ENCODE data around the gene GSN. TPM values are rescaled to one million over a fixed set of nuclear protein-coding genes. Genes with fewer than 3 reads are reported as not detected.

Gene GSN
- total RNA-seq, 5 donors from 2014 or later (not counting 1 experiment from before 2014, with no cell fraction given): 6.3 to 8.8 (median 8.4) TPM

DNA sequence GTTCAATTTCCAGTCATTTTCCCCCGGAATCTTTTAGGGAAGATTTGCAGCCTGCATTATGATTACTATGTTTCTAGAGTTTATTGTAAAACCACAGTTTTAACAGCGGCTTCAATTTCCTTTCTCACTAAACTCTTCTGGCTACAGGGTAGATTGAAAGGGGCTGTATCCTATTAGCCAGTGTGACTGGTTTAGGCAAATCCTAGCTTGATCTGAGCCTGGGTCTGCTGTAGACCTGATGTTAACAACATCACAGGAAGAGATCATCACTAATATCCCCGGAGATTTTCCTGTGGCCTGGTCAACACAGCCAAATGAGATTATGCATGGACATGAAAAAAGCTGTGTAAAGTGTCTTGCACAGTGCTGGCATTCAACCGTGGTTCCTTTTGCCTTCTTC lies 68.7 kb downstream of the GSN start:
- Mint-ChIP-seq H3K4me3 (no peak overlapping the region), H3K27me3 (no peaks in the 10 kb centered on the region), H3K36me3 (peaks cover 37% of the 10 kb centered on the region), H3K27ac (no peak overlapping the region), H3K9me3 (no peaks in the 10 kb centered on the region), H3K4me1 (no peaks in the 10 kb centered on the region)
- no peak overlapping the region for H3K27ac ChIP-seq (ENCODE audit: low read length)
- no peak overlapping the region for H3K4me3 ChIP-seq (ENCODE audit: control insufficient read depth in 1 of 2, extremely low read depth in 1 of 2, low read length in 1 of 2)
- CTCF ChIA-PET: no interaction called here
- POLR2A ChIA-PET: interaction anchor here in 1 of 2 donors (0.8 kb wide), 1 partner anchor 211 kb away, joined by 4 read pairs; no protein-coding TSS in a partner anchor
- DNase-seq (no peak), ATAC-seq (replicated peaks in 1 of 4) (no peak)
- H3K4me1 ChIP-seq (ENCODE audit: control insufficient read depth in 1 of 2, extremely low read depth in 1 of 2, insufficient read depth in 2 of 2, low read length in 2 of 2): no peaks in the 10 kb centered on the region
- WGBS (ENCODE audit: insufficient coverage): no CpG with 5 or more reads among the region's 4 CpGs
- H3K27me3 ChIP-seq (replicated peaks in 1 of 2; ENCODE audit: control insufficient read depth in 2 of 2, extremely low read depth in 1 of 2, insufficient read depth in 2 of 2, low read length in 1 of 2): no peaks in the 10 kb centered on the region
- H3K9me3 ChIP-seq: no peaks in the 10 kb centered on the region
- peaks cover 4 to 28% of the 10 kb centered on the region in 2 donors for H3K36me3 ChIP-seq (ENCODE audit: control insufficient read depth in 2 of 2, extremely low read depth in 1 of 2, insufficient read depth in 1 of 2, low read length in 1 of 2)

DNA sequence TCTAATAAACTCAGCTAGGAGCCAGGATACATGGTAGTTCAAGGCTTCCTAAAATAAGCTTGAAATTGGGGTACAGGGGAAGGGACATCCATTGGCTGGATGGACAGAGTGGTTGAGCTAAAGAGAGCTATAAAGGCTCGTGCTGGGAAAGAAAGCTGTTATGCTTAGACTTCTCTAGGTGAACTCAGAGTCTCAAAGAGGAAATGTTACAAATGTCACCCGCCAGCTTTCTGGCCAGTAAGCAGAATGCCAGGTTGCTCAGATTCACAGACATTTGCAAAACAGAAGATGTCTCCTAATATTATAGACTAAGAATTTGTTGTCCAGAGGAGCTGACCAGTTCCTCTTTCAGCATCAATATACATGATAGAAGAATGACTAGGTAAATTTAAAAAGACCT lies 71.5 kb downstream of the GSN start:
- no peaks in the 10 kb centered on the region for H3K9me3 Mint-ChIP-seq
- Histone ChIP-seq H3K36me3 (ENCODE audit: control insufficient read depth in 2 of 2, extremely low read depth in 1 of 2, insufficient read depth in 1 of 2, low read length in 1 of 2) (peaks cover 0 to 42% of the 10 kb centered on the region in 2 donors), H3K27ac (ENCODE audit: low read length) (no peak overlapping the region), H3K4me1 (ENCODE audit: control insufficient read depth in 1 of 2, extremely low read depth in 1 of 2, insufficient read depth in 2 of 2, low read length in 2 of 2) (no peaks in the 10 kb centered on the region), H3K9me3 (no peaks in the 10 kb centered on the region), H3K27me3 (replicated peaks in 1 of 2; ENCODE audit: control insufficient read depth in 2 of 2, extremely low read depth in 1 of 2, insufficient read depth in 2 of 2, low read length in 1 of 2) (no peaks in the 10 kb centered on the region), H3K4me3 (ENCODE audit: control insufficient read depth in 1 of 2, extremely low read depth in 1 of 2, low read length in 1 of 2) (no peak overlapping the region)
- CTCF ChIA-PET: interaction anchor here in 1 of 2 donors (0.8 kb wide), 1 partner anchor 36 kb away, joined by 3 read pairs; no protein-coding TSS in a partner anchor
- H3K27me3 Mint-ChIP-seq: no peaks in the 10 kb centered on the region
- POLR2A ChIA-PET: no interaction called here
- DNase-seq (no peak), ATAC-seq (replicated peaks in 1 of 4) (no peak)
- H3K4me1 Mint-ChIP-seq: peaks cover 0 to under 1% (median 0%) of the 10 kb centered on the region in 3 donors
- 100% methylated on average over 1 of the region's 2 CpGs for WGBS (ENCODE audit: insufficient coverage)
- no peak overlapping the region for H3K27ac Mint-ChIP-seq
- H3K36me3 Mint-ChIP-seq: peaks cover 46% of the 10 kb centered on the region
- no peak overlapping the region for H3K4me3 Mint-ChIP-seq

DNA sequence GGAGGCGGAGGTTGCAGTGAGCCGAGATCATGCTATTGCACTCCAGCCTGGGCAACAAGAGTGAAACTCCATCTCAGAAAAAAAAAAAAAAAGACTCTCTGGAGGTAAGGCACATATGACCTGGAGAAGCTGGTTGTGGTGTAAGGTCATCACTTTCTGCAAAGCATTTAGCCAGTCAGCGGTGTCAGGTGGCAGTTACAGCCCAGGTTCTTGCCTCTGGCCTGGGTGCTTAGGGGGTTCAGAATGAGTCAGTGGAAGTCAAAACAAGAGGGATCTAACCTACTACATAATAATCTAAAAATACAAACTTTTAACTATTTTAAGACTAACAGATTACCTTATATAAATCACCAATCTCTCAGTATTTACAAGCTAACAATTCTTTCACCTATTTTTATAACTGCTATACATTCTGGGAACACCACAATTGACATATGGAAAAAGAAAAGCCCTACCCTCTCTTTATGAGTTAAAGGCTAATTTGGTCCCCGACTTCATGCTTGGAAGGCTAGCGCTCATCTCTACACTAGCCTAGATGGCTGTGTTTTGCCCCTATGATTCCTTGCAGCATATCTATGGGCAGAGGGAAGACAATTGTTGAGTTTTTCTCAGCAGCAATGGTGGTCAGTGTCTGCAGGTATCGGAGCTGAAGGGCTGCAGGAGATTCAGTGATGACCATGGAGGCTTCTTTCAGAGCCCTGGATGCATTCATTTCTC lies 72.9 kb downstream of the GSN start:
- H3K9me3 Mint-ChIP-seq: no peaks in the 10 kb centered on the region
- POLR2A ChIA-PET: interaction anchor here in 1 of 2 donors (0.6 kb wide), 1 partner anchor 28 kb away, joined by 4 read pairs; no protein-coding TSS in a partner anchor

DNA sequence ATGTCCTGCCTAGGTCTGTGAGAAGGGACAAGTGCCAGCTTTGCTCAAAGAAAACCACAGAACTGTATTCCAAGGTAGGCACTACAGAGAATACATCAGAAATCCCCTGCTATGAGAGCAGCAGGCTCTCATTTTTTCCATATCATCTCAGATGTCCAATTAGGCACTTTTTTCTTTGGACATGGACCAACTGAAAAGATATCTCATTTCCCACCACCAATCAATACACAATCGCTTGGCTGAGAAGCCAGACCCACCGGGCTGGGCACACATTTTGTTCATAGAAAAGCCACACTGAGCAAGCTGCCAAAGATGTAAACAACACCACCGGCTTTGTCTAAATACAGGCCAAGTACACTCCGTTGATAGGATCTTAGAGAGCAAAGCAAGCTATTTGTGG lies 76.2 kb downstream of the GSN start:
- Histone ChIP-seq H3K27ac (ENCODE audit: low read length) (no peak overlapping the region), H3K4me3 (ENCODE audit: control insufficient read depth in 1 of 2, extremely low read depth in 1 of 2, low read length in 1 of 2) (no peak overlapping the region), H3K4me1 (ENCODE audit: control insufficient read depth in 1 of 2, extremely low read depth in 1 of 2, insufficient read depth in 2 of 2, low read length in 2 of 2) (no peaks in the 10 kb centered on the region), H3K9me3 (no peaks in the 10 kb centered on the region), H3K36me3 (ENCODE audit: control insufficient read depth in 2 of 2, extremely low read depth in 1 of 2, insufficient read depth in 1 of 2, low read length in 1 of 2) (peaks cover 0 to 62% of the 10 kb centered on the region in 2 donors), H3K27me3 (replicated peaks in 1 of 2; ENCODE audit: control insufficient read depth in 2 of 2, extremely low read depth in 1 of 2, insufficient read depth in 2 of 2, low read length in 1 of 2) (no peaks in the 10 kb centered on the region)
- no peaks in the 10 kb centered on the region for H3K9me3 Mint-ChIP-seq
- POLR2A ChIA-PET: interaction anchor here in 1 of 2 donors (0.6 kb wide), 1 partner anchor 132 kb away, joined by 5 read pairs; no protein-coding TSS in a partner anchor
- CTCF ChIA-PET: interaction anchor here in 1 of 2 donors (0.5 to 1.8 kb wide), 3 partner anchors 24 to 114 kb away, joined by 4 to 5 read pairs (median 5); no protein-coding TSS in a partner anchor
- no peaks in the 10 kb centered on the region for H3K27me3 Mint-ChIP-seq
- no peak overlapping the region for H3K4me3 Mint-ChIP-seq
- WGBS (ENCODE audit: insufficient coverage): 100% methylated on average over 2 of the region's 4 CpGs
- H3K27ac Mint-ChIP-seq: peak overlapping the region in 1 of 2 donors; percentile 24
- DNase-seq (no peak), ATAC-seq (replicated peaks in 1 of 4) (no peak)
- peaks cover 53% of the 10 kb centered on the region for H3K36me3 Mint-ChIP-seq
- H3K4me1 Mint-ChIP-seq: peaks cover 0 to 6% (median 5%) of the 10 kb centered on the region in 3 donors

More for the DNA sequence above, 72.9 kb downstream of the GSN start:
- no peaks in the 10 kb centered on the region for H3K9me3 ChIP-seq
- no peak overlapping the region for H3K4me3 ChIP-seq (ENCODE audit: control insufficient read depth in 1 of 2, extremely low read depth in 1 of 2, low read length in 1 of 2)
- H3K27ac Mint-ChIP-seq: peak overlapping the region in 1 of 2 donors; percentile 62
- ATAC-seq (replicated peaks in 1 of 4) (no peak), DNase-seq (no peak)
- CTCF ChIA-PET: interaction anchor here in 1 of 2 donors (0.8 kb wide), 1 partner anchor 24 kb away, joined by 4 read pairs; no protein-coding TSS in a partner anchor
- H3K4me1 ChIP-seq (ENCODE audit: control insufficient read depth in 1 of 2, extremely low read depth in 1 of 2, insufficient read depth in 2 of 2, low read length in 2 of 2): no peaks in the 10 kb centered on the region
- H3K4me1 Mint-ChIP-seq: peaks cover 0 to 5% (median 3%) of the 10 kb centered on the region in 3 donors
- no peak overlapping the region for H3K27ac ChIP-seq (ENCODE audit: low read length)
- no CpG with 5 or more reads among the region's 6 CpGs for WGBS (ENCODE audit: insufficient coverage)
- peaks cover 0 to 46% of the 10 kb centered on the region in 2 donors for H3K36me3 ChIP-seq (ENCODE audit: control insufficient read depth in 2 of 2, extremely low read depth in 1 of 2, insufficient read depth in 1 of 2, low read length in 1 of 2)
- H3K27me3 Mint-ChIP-seq: no peaks in the 10 kb centered on the region
- H3K27me3 ChIP-seq (replicated peaks in 1 of 2; ENCODE audit: control insufficient read depth in 2 of 2, extremely low read depth in 1 of 2, insufficient read depth in 2 of 2, low read length in 1 of 2): no peaks in the 10 kb centered on the region
- H3K36me3 Mint-ChIP-seq: peaks cover 50% of the 10 kb centered on the region
- no peak overlapping the region for H3K4me3 Mint-ChIP-seq

DNA sequence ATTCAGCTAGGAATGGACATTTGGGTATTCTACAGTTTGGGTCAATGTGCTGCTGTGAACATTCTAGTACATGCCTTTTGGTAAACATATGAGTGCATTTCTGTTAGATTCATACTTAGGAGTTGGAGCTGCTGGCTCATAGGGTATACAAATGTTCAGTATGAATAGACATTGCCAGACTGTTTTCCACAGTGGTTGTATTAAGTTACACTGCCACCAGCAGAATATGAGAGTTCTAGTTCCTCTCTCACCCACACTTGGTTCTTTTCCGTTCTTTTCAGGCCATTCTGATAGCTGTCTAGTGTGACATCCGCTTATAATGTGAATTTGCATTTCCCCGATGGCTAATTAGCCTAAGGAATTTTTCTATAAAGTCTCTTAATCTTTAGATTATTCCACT lies 77.1 kb downstream of the GSN start:
- no peak for DNase-seq
- H3K36me3 Mint-ChIP-seq: peaks cover 57% of the 10 kb centered on the region
- H3K9me3 Mint-ChIP-seq: no peaks in the 10 kb centered on the region
- H3K27ac Mint-ChIP-seq: no peak overlapping the region
- Histone ChIP-seq H3K4me3 (ENCODE audit: control insufficient read depth in 1 of 2, extremely low read depth in 1 of 2, low read length in 1 of 2) (no peak overlapping the region), H3K36me3 (ENCODE audit: control insufficient read depth in 2 of 2, extremely low read depth in 1 of 2, insufficient read depth in 1 of 2, low read length in 1 of 2) (peaks cover 0 to 61% of the 10 kb centered on the region in 2 donors), H3K4me1 (ENCODE audit: control insufficient read depth in 1 of 2, extremely low read depth in 1 of 2, insufficient read depth in 2 of 2, low read length in 2 of 2) (no peaks in the 10 kb centered on the region), H3K9me3 (no peaks in the 10 kb centered on the region), H3K27me3 (replicated peaks in 1 of 2; ENCODE audit: control insufficient read depth in 2 of 2, extremely low read depth in 1 of 2, insufficient read depth in 2 of 2, low read length in 1 of 2) (no peaks in the 10 kb centered on the region), H3K27ac (ENCODE audit: low read length) (no peak overlapping the region)
- no peaks in the 10 kb centered on the region for H3K27me3 Mint-ChIP-seq
- ATAC-seq (replicated peaks in 1 of 4): no peak
- no CpG with 5 or more reads among the region's 3 CpGs for WGBS (ENCODE audit: insufficient coverage)
- no peak overlapping the region for H3K4me3 Mint-ChIP-seq
- H3K4me1 Mint-ChIP-seq: peaks cover 0 to 7% (median 6%) of the 10 kb centered on the region in 3 donors
- ChIA-PET CTCF (interaction anchor here in 1 of 2 donors (0.6 to 1.8 kb wide), 2 partner anchors 25 to 54 kb away, joined by 4 to 5 read pairs; no protein-coding TSS in a partner anchor), POLR2A (no interaction called here)

DNA sequence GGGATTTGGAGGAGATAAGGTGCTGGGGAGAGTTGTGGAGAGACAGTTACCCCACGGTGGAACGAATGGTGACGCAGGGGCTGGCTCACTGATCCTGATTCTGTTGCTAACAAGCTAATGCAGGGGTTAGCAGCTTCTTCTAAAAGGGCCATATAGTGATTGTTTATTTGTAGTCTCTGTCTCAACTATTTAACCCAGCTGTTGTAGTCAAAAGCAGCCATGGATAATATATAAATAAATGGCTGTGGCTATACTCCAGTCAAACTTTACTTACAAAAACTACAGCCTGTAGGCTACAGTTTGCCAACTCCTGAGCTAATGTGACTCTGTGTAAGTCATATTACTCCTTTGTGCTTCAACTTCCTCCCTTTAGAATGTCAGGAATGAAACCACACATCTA lies 80.3 kb downstream of the GSN start:
- POLR2A ChIA-PET: no interaction called here
- Histone ChIP-seq H3K27me3 (replicated peaks in 1 of 2; ENCODE audit: control insufficient read depth in 2 of 2, extremely low read depth in 1 of 2, insufficient read depth in 2 of 2, low read length in 1 of 2) (no peaks in the 10 kb centered on the region), H3K9me3 (no peaks in the 10 kb centered on the region), H3K4me3 (ENCODE audit: control insufficient read depth in 1 of 2, extremely low read depth in 1 of 2, low read length in 1 of 2) (no peak overlapping the region), H3K4me1 (ENCODE audit: control insufficient read depth in 1 of 2, extremely low read depth in 1 of 2, insufficient read depth in 2 of 2, low read length in 2 of 2) (peaks cover 0 to 12% of the 10 kb centered on the region in 2 experiments), H3K27ac (ENCODE audit: low read length) (no peak overlapping the region), H3K36me3 (ENCODE audit: control insufficient read depth in 2 of 2, extremely low read depth in 1 of 2, insufficient read depth in 1 of 2, low read length in 1 of 2) (peaks cover 0 to 68% of the 10 kb centered on the region in 2 donors)
- Mint-ChIP-seq H3K4me3 (no peak overlapping the region), H3K27ac (peak overlapping the region in 1 of 2 donors; percentile 61), H3K9me3 (no peaks in the 10 kb centered on the region), H3K27me3 (no peaks in the 10 kb centered on the region), H3K36me3 (peaks cover 51% of the 10 kb centered on the region), H3K4me1 (peaks cover 3 to 29% (median 24%) of the 10 kb centered on the region in 3 donors)
- CTCF ChIA-PET: interaction anchor here (0.5 to 1.1 kb wide), 3 partner anchors 27 to 593 kb away, joined by 3 read pairs; no protein-coding TSS in a partner anchor
- no peak for ATAC-seq (replicated peaks in 1 of 4)
- no peak for DNase-seq
- 100% methylated on average over 3 of the region's 3 CpGs for WGBS (ENCODE audit: insufficient coverage)
